ACHN (cell line): ENCODE data around the gene HOXA6.
A peak's percentile ranks its signal among the peaks of the same experiment; 100 is the strongest.

ENCODE experiments used
- DNase-seq: peaks from one replicate; pipeline ENCODE4 v3.0.0-alpha.2; 2015
- in situ Hi-C: cut with HindIII; loops from 2 replicates; pipeline ENCODE4 v1.10.0; 2017; ENCODE audit warnings: low sequenced_read_pairs, low pct_ligation_motif_present, low pct_unique_long_range_greater_than_20kb

HOXA6 gene

GRCh38 chr7:27175626-27176523, 28.3 kb upstream of the HOXA6 start:
- in situ Hi-C loops = no loop called here
- no peak for DNase-seq

DNA sequence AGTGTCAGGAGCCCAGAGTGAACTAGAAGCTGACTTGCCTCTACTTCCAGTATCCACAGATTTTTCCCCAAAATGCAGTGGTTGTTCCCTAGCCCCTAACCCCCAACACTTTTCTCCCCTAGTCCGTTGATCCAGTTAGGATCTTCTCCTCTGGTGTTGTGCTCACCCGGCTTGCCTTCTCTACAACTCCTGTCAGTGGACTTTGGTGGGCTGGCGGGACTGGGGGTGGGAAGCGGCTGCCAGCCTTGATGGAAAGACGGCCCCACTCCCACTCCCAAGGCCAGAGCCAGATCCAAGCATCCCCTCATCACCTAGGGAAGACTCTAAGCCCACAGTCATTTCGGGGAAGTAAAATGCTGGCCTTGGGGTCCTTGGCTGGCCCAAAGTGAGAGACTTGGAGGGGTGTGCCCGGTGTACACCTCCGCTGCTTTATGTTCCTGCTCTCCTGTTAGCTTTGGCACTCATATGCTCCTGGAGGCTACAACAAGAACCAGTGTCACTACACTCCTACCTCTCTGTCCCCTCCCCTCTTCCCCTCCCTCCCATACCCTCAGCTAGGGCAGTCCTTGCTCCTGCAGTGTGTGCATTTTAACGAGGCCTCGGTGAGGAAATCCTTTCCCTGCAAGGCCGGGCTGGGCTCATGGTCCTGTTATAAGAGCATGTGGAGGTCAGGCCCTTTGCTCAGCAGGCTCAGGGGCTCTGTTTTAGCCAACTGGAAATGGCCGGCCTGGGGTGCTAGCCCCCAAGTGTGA, 27.5 kb upstream of the HOXA6 start:
- no peak for DNase-seq

GRCh38 chr7:27173956-27174873, 26.6 kb upstream of the HOXA6 start, which contains the start of gene HOXA10:
HOXA10 (minus strand) TSS chr7:27174320; CDS start chr7:27174306, 14 bp downstream.
- DNase-seq = peak; percentile 63
- in situ Hi-C loops = no loop called here

More for the DNA sequence above, 27.5 kb upstream of the HOXA6 start:
- in situ Hi-C loops = no loop called here

GRCh38 chr7:27173511-27173955, 26.0 kb upstream of the HOXA6 start:
- in situ Hi-C loops = no loop called here
- DNase-seq = peak; percentile 75

DNA sequence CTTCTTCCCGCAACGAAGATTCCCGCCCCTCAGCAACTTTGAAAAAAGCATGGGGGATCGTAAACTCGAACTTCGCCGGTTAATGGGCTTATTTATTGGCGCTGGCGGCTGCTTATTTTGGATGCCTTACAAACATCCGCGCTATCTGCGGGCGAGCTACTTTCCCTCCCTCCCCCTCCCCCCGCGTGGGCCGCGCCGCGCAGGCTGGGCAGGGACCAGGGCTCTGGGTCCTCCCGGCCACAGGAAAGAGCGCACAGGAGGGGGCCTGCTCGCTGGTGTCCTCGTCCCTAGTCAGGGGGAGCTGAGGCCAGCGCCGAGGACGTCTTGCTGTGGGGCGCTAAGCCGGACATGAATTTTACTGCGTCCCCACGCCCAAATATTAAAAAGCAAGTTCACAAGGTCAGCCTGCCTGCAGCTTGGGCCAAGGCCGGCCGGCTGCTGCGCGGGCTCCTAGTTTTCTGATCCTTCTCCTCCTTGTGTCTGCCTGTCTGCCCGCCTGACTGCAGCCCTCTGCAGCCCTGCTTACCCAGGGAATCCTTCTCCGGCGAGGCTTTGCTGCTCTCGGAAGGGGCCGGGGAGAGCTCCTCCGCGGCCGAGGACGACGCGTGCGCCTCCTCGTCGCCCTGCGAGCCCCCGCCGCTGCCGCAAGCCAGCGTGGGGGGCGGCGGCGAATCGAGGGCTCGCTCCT, 25.4 kb upstream of the HOXA6 start:
- DNase-seq = peak; percentile 73
- in situ Hi-C loops = no loop called here

DNA sequence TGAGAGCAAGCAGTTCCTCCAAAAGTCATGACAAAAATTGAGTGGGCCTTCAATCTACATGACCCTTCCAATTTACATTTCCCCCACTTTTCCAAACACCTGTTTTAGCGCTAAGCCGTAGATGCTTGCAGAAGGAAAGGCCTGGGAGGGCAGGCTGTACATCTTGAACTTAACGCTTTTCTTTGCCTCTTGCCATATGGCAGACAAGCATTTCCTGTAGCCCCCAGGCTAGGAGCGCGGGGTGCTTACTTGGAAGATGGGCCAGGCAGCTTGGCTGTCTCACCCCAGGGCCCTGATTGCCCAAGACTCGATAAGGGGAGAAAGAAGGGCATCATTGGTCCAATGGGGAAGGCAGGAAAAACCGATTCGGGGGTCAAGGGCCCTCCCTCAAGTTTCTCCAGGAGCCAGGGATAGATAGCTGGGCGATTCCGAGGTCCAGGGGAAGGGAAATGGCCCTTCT, 24.8 kb upstream of the HOXA6 start:
- in situ Hi-C loops = no loop called here
- peak; percentile 51 for DNase-seq

GRCh38 chr7:27171637-27172314, 24.2 kb upstream of the HOXA6 start:
- in situ Hi-C loops = no loop called here
- DNase-seq = peak; percentile 67

DNA sequence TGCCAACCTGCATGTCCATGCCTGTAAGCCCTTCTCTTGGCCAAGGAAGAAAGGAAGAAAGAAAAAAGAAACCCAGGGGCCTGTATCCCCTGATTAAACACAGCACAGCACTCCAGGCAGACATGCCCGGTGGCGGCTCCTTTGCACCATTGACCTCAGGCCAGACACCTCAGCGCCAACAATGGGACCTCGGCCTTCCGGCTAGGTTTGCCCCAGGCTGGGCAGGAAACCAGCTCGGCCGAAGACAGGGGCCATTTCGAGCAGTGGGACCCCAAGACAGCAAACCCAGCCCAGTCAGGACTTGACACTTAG, 23.7 kb upstream of the HOXA6 start:
- DNase-seq = peak; percentile 65
- in situ Hi-C loops = no loop called here

GRCh38 chr7:27170426-27171324, 23.1 kb upstream of the HOXA6 start:
- DNase-seq = peak; percentile 25
- in situ Hi-C loops = no loop called here

DNA sequence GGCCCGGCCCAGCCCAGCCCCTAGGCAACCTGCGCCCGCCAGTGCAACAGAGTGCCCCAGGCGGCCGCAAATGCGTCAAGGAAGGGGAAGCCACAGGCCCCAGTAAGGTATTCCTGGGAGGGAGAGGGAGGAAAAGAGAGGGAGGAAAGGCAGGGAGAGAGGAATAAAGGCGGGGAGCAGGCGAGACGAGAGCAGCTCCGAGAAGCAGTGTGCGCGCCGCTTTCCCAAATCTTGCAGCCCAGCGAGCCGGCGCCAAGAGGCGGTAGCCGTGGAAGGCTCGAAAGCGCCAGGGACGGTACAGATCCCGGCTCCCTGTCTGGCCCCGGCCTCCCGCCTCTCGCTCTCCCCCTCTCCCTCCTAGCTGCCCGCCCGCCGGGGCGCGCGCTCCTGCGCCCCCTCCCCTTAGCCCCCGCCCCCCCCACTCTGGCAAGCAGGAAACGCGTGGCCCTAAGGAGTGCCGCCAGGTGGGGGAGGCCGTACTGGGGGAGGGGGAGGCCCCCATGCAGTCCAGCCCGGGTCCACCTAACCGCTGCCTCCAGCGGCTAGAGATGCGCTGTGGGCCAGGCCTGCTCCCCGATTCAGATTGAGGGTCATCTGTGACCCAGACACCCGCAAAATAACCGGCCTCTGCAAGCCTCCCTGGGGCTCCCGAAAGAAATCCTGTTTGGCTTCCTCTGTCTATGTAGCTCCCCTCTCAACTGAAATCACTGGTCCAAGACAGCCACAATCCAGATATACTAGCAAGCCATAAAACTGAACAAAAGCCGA, 22.3 kb upstream of the HOXA6 start:
- peak; percentile 73 for DNase-seq
- in situ Hi-C loops = loop anchor here (10.0 kb wide), 1 partner anchor 785 kb away; no protein-coding TSS in a partner anchor

GRCh38 chr7:27168265-27168947, 20.8 kb upstream of the HOXA6 start:
- in situ Hi-C loops = loop anchor here (10.0 kb wide), 1 partner anchor 784 kb away; no protein-coding TSS in a partner anchor

GRCh38 chr7:27167916-27168264, 20.3 kb upstream of the HOXA6 start:
- in situ Hi-C loops = loop anchor here (10.0 kb wide), 1 partner anchor 783 kb away; no protein-coding TSS in a partner anchor
- DNase-seq = peak; percentile 51

More at GRCh38 chr7:27168265-27168947, 20.8 kb upstream of the HOXA6 start:
- DNase-seq = peak; percentile 82

GRCh38 chr7:27166531-27167505, 19.2 kb upstream of the HOXA6 start:
- peak; percentile 92 for DNase-seq
- in situ Hi-C loops = loop anchor here (10.0 kb wide), 1 partner anchor 782 kb away; no protein-coding TSS in a partner anchor

DNA sequence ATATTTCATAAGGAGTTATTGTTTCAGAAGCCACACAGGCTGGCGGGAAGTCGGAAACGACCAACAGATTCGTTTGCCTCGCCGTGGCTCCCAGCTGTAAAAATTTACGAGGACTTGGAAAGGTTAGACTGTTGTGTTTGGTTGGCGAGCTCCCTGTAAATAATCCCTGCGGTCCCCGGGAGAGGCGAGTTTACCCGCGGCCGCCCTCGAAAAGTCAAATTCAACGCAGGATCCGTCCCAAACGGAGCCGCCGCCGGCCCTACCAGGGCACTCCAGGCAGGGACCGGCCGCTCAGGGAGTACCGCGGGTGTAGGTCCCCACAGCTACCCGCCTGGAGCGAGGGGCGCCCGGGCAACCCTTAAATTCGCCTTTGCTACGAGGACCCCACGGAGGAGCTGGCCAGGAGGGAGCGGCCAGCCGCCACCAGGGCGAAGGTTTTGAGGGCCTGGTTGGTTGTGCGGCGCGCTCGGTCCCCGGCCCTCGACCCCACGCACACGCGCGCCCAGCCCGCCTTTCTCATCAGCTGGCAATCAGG, 18.5 kb upstream of the HOXA6 start:
- in situ Hi-C loops = loop anchor here (10.0 kb wide), 1 partner anchor 781 kb away; no protein-coding TSS in a partner anchor
- DNase-seq = peak; percentile 59
